ENCODE measurements around the gene ZNF329.
"Not testable (repeated sequence)": the region's sequence is repeated elsewhere in the genome, so short reads cannot be mapped to it uniquely, and the experiment has no call there.

ZNF329 gene

DNA sequence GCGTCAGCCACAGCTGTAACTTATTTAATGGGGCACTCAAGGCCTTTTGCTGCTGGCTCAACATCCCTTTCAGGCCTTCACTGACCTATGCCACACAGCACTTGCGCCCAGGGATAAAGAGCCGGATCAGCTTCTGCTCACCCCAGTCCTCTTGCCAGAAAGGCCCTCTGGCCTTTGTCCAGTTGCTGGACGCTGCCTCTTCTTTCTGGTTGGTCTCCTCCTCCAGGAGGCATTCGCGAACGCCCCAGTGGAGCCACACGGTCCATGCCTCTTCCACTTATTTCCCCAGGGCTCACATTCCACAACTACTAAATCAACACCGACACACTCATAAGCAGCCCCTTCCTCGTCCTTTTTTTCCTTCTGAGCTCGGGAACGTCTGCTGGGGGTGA is 3.7 kb upstream of the ZNF329 start:
- peaks cover 10% of the 10 kb centered on the region for H3K36me3 Mint-ChIP-seq (ENCODE audit: insufficient read depth)
- H3K27me3 Mint-ChIP-seq: no peaks in the 10 kb centered on the region
- H3K4me3 Mint-ChIP-seq: peak overlapping the region; percentile 79
- no peak for ATAC-seq (replicated peaks; ENCODE audit: extremely low read depth, poor library complexity, severe bottlenecking)
- H3K9me3 Mint-ChIP-seq: no peaks in the 10 kb centered on the region
- no peak for DNase-seq (ENCODE audit: low spot score in 2 of 2)
- peaks cover 16% of the 10 kb centered on the region for H3K4me1 Mint-ChIP-seq
- H3K27ac Mint-ChIP-seq (ENCODE audit: low read depth): no peak overlapping the region

DNA sequence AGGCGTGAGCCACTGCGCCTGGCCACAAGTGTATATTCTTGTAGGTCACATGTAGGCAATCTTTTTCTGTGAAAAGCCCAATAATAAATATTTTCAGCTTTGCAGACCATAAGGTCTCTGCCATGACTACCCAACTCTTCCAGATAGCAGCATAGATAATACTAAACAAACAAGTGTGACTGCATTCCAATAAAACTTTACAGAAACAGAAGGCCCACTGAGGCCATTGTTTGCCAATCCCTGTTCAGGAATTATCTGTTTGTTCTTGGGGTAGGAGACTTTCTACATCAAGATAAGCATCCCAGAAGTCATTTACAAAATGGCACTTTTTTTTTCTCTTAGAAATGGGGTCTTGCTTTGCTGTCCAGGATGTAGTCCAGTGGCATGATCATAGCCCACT is 2.8 kb upstream of the ZNF329 start:
- no peak for DNase-seq (ENCODE audit: low spot score in 2 of 2)
- no peaks in the 10 kb centered on the region for H3K27me3 Mint-ChIP-seq
- no peaks in the 10 kb centered on the region for H3K9me3 Mint-ChIP-seq
- peak overlapping the region; percentile 79 for H3K4me3 Mint-ChIP-seq
- no peak for ATAC-seq (replicated peaks; ENCODE audit: extremely low read depth, poor library complexity, severe bottlenecking)
- no peak overlapping the region for H3K27ac Mint-ChIP-seq (ENCODE audit: low read depth)
- peaks cover 11% of the 10 kb centered on the region for H3K36me3 Mint-ChIP-seq (ENCODE audit: insufficient read depth)
- peaks cover 18% of the 10 kb centered on the region for H3K4me1 Mint-ChIP-seq

DNA sequence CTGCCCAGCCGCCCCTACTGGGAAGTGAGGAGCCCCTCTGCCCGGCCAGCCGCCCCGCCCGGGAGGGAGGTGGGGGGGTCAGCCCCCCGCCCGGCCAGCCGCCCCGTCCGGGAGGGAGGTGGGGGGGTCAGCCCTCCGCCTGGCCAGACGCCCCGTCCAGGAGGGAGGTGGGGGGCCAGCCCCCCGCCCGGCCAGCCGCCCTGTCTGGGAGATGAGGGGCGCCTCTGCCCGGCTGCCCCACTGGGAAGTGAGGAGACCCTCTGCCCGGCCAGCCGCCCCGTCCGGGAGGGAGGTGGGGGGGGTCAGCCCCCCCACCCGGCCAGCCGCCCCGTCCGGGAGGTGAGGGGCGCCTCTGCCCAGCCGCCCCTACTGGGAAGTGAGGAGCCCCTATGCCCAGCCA is 3.1 kb downstream of the ZNF329 start:
- Mint-ChIP-seq H3K4me1 (peaks cover 11% of the 10 kb centered on the region), H3K36me3 (ENCODE audit: insufficient read depth) (peaks cover 11% of the 10 kb centered on the region)
- not testable (repeated sequence) for H3K9me3 Mint-ChIP-seq; H3K27me3 Mint-ChIP-seq; H3K27ac Mint-ChIP-seq (ENCODE audit: low read depth); DNase-seq (ENCODE audit: low spot score in 2 of 2); ATAC-seq (replicated peaks; ENCODE audit: extremely low read depth, poor library complexity, severe bottlenecking); H3K4me3 Mint-ChIP-seq

DNA sequence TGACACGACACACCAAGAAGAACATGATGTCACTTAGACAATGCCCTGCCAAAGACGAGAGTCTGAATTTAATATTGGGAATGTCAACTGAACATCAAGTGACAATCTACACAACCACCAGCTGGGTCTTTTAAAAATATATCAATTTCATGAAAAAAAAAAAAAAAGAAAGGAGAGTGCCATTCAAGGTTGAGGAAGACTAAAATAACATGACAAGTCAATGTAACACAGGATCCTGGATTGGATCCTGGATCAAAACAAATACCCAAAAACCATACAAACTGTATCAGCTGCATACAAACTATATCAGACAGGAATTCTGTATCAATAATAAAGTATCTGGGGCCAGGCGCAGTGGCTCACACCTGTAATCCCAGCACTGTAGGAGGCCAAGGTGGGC is 4.7 kb downstream of the ZNF329 start:
- no peak overlapping the region for H3K4me3 Mint-ChIP-seq
- DNase-seq (ENCODE audit: low spot score in 2 of 2) (no peak), ATAC-seq (replicated peaks; ENCODE audit: extremely low read depth, poor library complexity, severe bottlenecking) (no peak)
- peaks cover 6% of the 10 kb centered on the region for H3K9me3 Mint-ChIP-seq
- peaks cover 11% of the 10 kb centered on the region for H3K4me1 Mint-ChIP-seq
- H3K27ac Mint-ChIP-seq (ENCODE audit: low read depth): no peak overlapping the region
- H3K36me3 Mint-ChIP-seq (ENCODE audit: insufficient read depth): peaks cover 18% of the 10 kb centered on the region
- no peaks in the 10 kb centered on the region for H3K27me3 Mint-ChIP-seq

DNA sequence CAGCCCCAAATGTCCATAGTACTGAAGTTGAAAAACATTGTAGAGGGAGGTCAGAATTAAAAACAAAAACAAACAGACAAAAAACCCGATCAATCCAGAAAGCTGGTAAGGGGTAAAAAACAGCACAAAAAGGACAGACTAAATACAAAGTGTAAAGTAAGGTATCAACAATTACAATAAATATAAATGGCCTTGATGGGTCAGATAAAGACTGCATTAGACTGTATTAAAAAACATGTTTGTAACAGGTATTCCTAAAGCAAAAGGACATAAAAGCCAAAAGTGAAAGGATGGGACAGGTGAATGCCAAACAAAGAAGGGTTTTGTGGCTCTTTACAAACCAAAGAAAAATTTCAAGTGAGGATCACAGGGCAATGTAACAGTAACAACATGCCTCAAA is 16.3 kb downstream of the ZNF329 start:
- ATAC-seq (replicated peaks; ENCODE audit: extremely low read depth, poor library complexity, severe bottlenecking): no peak
- no peak for DNase-seq (ENCODE audit: low spot score in 2 of 2)
- H3K27ac Mint-ChIP-seq (ENCODE audit: low read depth): no peak overlapping the region
- peaks cover 51% of the 10 kb centered on the region for H3K36me3 Mint-ChIP-seq (ENCODE audit: insufficient read depth)
- H3K4me1 Mint-ChIP-seq: no peaks in the 10 kb centered on the region
- H3K9me3 Mint-ChIP-seq: peaks cover 14% of the 10 kb centered on the region
- no peak overlapping the region for H3K4me3 Mint-ChIP-seq
- H3K27me3 Mint-ChIP-seq: no peaks in the 10 kb centered on the region

DNA sequence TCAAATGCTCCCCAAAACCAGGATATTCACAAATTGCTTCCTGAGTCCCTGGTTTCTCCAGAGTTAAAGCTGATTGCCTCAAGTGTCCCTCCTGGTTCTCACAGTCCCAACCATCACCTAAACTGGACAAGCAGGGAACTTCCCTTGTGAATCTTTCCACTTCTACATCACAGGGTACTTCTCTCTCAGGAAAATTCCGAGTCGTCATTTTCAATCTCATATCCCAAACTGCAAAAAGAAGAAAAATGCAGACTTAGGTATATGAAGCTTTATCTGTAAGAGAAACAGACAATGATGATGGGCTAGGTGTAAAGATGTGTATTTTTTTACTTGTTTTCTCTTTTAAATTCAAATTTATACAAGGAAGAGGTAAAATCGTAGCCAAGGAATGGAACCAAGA is 21.3 kb downstream of the ZNF329 start:
- no peaks in the 10 kb centered on the region for H3K4me1 Mint-ChIP-seq
- no peak for DNase-seq (ENCODE audit: low spot score in 2 of 2)
- no peak overlapping the region for H3K4me3 Mint-ChIP-seq
- H3K9me3 Mint-ChIP-seq: peaks cover 26% of the 10 kb centered on the region
- H3K27ac Mint-ChIP-seq (ENCODE audit: low read depth): no peak overlapping the region
- H3K27me3 Mint-ChIP-seq: no peaks in the 10 kb centered on the region
- peaks cover 43% of the 10 kb centered on the region for H3K36me3 Mint-ChIP-seq (ENCODE audit: insufficient read depth)
- ATAC-seq (replicated peaks; ENCODE audit: extremely low read depth, poor library complexity, severe bottlenecking): no peak

DNA sequence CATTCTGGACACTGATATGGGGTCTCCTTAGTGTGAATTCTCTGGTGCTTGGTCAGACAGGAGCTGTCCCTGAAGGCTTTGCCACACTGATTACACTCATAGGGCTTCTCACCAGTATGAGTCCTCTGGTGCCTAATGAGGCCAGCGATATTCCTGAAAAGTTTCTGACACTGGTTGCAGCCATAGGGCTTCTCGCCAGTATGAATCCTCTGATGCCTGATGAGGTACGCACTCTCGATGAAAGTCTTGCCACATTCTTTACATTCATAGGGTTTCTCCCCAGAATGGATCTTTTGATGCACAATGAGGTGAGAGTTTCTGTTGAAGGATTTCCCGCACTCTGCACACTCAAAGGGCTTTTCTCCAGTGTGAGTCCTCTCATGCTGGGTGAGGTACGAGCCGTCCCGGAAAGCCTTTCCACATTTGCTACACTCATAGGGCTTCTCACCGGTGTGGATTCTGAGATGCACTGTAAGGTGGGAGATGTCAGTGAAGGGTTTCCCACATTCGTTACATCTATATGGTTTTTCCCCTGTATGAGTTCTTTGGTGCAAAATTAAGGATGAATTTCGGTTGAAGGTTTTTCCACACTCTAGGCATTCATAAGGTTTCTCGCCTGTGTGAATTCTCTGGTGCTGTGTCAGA is 22.4 kb downstream of the ZNF329 start:
- Mint-ChIP-seq H3K36me3 (ENCODE audit: insufficient read depth) (peaks cover 40% of the 10 kb centered on the region), H3K27me3 (no peaks in the 10 kb centered on the region), H3K4me3 (no peak overlapping the region), H3K4me1 (no peaks in the 10 kb centered on the region), H3K9me3 (peaks cover 32% of the 10 kb centered on the region), H3K27ac (ENCODE audit: low read depth) (no peak overlapping the region)
- ATAC-seq (replicated peaks; ENCODE audit: extremely low read depth, poor library complexity, severe bottlenecking) (no peak), DNase-seq (ENCODE audit: low spot score in 2 of 2) (no peak)

DNA sequence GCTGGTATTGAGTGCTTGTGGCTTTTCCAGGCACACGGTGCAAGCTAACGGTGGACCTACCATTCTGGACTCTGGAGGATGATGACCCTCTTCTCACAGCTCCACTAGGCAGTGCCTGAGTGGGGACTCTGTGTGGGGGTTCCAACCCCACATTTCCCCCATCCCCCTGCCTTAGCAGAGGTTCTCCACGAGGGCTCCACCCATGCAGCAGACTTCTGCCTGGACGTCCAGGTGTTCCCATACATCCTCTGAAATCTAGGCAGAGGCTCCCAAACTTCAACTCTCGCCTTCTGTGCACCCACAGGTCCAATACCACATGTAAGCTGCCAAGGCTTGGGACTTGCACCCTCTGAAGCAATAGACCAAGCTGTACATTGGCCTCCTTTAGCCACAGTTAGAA is 27.2 kb downstream of the ZNF329 start:
- H3K9me3 Mint-ChIP-seq: peaks cover 37% of the 10 kb centered on the region
- ATAC-seq (replicated peaks; ENCODE audit: extremely low read depth, poor library complexity, severe bottlenecking) (no peak), DNase-seq (ENCODE audit: low spot score in 2 of 2) (no peak)
- H3K27me3 Mint-ChIP-seq: no peaks in the 10 kb centered on the region
- peaks cover 13% of the 10 kb centered on the region for H3K36me3 Mint-ChIP-seq (ENCODE audit: insufficient read depth)
- H3K4me1 Mint-ChIP-seq: no peaks in the 10 kb centered on the region
- H3K27ac Mint-ChIP-seq (ENCODE audit: low read depth): no peak overlapping the region
- H3K4me3 Mint-ChIP-seq: no peak overlapping the region

DNA sequence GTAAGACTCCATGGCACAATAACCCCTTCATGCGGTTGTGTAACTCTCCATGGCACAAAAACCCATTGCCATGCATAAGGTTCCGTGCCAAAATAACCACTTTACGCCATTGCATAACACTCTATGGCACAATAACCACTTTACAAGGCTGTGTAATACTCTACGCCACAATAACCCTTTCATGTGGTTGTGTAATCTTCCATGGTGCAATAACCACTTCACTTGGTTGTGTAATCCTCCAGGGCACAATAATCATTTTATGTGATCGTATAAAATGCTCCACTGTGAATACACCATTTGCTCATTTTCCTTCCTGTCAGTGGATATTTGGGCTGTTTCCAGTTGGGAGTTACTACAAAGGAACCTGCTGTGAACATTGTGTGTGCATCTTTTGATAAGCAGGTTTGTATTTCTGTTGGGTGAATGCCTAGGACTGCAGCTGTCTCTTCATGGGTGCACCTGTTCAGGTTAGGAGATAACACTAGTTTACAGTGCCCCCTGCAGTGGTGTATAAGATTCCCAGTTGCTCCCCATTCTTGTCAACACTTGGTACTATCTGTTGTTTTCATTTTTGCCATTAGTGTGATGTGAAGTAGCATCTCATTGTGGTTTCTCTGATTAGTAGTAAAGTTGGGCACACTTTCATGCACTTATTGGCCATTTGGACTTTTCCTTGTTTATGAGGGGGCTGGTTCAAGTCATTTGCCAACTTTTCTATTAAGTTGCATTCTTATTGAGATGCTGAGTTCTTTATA is 31.4 kb downstream of the ZNF329 start:
- Mint-ChIP-seq H3K36me3 (ENCODE audit: insufficient read depth) (peaks cover 2% of the 10 kb centered on the region), H3K27me3 (no peaks in the 10 kb centered on the region), H3K9me3 (peaks cover 35% of the 10 kb centered on the region), H3K4me1 (no peaks in the 10 kb centered on the region), H3K27ac (ENCODE audit: low read depth) (no peak overlapping the region), H3K4me3 (no peak overlapping the region)
- no peak for DNase-seq (ENCODE audit: low spot score in 2 of 2)
- ATAC-seq (replicated peaks; ENCODE audit: extremely low read depth, poor library complexity, severe bottlenecking): no peak

DNA sequence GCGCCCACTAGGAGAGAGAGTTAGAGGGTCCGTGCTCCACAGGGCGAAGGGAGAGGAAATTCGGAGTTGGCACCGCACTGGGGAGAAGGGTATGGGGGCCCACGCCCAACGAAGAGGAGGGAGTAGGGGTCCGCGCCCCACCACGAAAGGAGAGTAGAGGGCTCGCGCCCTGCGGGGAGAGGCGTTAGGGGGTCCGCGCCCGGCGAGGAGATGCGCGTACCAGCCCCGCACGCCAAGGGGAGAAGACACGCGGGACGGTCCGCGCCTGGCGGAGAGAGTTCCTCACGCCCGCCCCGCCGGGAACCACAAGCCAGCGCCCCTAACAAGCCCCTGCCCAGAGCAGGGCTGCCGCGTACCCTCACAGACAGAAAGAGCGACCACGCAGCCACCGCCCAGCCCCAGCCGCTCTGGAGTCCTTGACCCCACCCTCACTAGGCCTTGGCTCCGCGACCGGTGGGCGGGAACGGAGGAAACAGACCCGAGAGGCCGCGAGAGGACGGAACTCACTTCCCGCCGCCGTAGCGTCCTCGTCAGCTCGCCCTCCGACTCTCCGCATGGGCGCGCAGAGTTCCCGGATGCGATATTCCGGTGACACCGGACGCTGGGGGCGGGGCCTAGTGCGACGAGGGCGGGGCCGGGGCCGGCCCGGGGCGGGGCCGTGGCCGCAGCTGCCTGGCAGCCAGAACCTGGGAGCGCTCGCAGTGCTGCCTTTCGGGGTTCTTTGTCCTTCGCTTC is 32.6 kb downstream of the ZNF329 start:
- DNase-seq (ENCODE audit: low spot score in 2 of 2): no peak
- Mint-ChIP-seq H3K9me3 (peaks cover 31% of the 10 kb centered on the region), H3K4me3 (no peak overlapping the region)

DNA sequence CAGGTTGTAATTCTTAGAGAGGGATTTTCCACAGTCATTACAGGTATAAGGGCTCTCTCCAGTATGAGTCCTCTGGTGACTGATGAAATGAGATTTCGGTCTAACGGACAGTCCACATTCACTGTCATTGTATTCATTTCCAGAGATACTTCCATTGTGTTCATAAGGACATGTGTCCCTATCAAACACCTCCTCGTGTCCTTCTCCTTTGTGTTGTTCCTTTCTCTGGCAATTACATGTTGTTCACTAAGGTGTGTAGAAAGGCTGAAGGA is 42.1 kb downstream of the ZNF329 start:
- Mint-ChIP-seq H3K36me3 (ENCODE audit: insufficient read depth) (peaks cover 3% of the 10 kb centered on the region), H3K4me3 (no peak overlapping the region), H3K27me3 (no peaks in the 10 kb centered on the region), H3K9me3 (peaks cover 12% of the 10 kb centered on the region), H3K27ac (ENCODE audit: low read depth) (no peak overlapping the region), H3K4me1 (no peaks in the 10 kb centered on the region)
- DNase-seq (ENCODE audit: low spot score in 2 of 2): no peak
- ATAC-seq (replicated peaks; ENCODE audit: extremely low read depth, poor library complexity, severe bottlenecking): no peak

More for the DNA sequence above, 32.6 kb downstream of the ZNF329 start:
- H3K36me3 Mint-ChIP-seq (ENCODE audit: insufficient read depth): peaks cover 2% of the 10 kb centered on the region
- no peak overlapping the region for H3K27ac Mint-ChIP-seq (ENCODE audit: low read depth)
- ATAC-seq (replicated peaks; ENCODE audit: extremely low read depth, poor library complexity, severe bottlenecking): no peak
- H3K4me1 Mint-ChIP-seq: no peaks in the 10 kb centered on the region
- no peaks in the 10 kb centered on the region for H3K27me3 Mint-ChIP-seq

DNA sequence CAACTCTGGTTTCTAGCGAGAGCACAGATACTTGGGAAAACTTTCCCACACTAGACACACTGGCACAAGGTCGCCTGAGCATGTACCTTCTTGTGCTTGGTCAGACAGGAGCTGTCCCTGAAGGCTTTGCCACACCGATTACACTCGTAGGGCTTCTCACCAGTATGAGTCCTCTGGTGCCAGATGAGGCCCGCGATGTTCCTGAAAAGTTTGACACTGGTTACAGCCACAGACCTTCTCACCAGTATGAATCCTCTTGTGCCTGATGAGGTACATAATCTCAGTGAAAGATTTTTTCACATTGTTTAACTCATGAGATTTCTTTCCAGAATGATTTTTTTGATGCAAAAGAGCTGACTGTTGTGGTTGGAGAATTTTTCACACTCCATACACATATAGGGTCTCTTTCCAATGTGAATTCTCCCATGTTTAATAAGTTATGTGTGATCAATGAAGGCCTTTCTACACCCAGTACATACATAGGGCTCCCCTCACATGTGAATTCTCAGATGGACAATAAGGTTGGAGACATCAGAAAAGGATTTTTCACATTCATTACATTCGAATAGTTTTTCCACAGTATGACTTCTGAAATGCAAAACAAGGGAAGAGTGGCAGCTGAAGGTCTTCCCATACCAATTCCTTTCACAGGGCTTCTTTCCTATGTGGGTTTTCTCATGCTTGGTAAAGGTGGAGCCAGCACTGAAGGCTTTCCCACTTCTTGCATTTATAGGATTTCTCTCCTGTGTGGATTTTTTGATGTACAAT is 42.6 kb downstream of the ZNF329 start:
- Mint-ChIP-seq H3K4me3 (no peak overlapping the region), H3K27ac (ENCODE audit: low read depth) (no peak overlapping the region), H3K27me3 (no peaks in the 10 kb centered on the region), H3K36me3 (ENCODE audit: insufficient read depth) (peaks cover 3% of the 10 kb centered on the region), H3K9me3 (peaks cover 16% of the 10 kb centered on the region), H3K4me1 (no peaks in the 10 kb centered on the region)
- DNase-seq (ENCODE audit: low spot score in 2 of 2) (no peak), ATAC-seq (replicated peaks; ENCODE audit: extremely low read depth, poor library complexity, severe bottlenecking) (no peak)

All from central memory CD8-positive, alpha-beta T cell (primary cell).